Hair follicle dermal papilla cell (primary cell): ENCODE results near the gene OXGR1. TPM values are rescaled to one million over a fixed set of nuclear protein-coding genes. Genes with fewer than 3 reads are reported as not detected.

Experiments
- small RNA-seq: library from RNA; depleted of rRNA; stranded (forward); fragments of <200 nt; gene quantifications from one replicate; pipeline ENCODE3, GENCODE V24; 2012
- total RNA-seq: library from RNA; depleted of rRNA; stranded (reverse); fragments of >200 nt; gene quantifications from 2 replicates; pipeline ENCODE4 v1.2.3, GENCODE V29; 2012

Gene OXGR1
- total RNA-seq, result not detected in 2 replicates

DNA sequence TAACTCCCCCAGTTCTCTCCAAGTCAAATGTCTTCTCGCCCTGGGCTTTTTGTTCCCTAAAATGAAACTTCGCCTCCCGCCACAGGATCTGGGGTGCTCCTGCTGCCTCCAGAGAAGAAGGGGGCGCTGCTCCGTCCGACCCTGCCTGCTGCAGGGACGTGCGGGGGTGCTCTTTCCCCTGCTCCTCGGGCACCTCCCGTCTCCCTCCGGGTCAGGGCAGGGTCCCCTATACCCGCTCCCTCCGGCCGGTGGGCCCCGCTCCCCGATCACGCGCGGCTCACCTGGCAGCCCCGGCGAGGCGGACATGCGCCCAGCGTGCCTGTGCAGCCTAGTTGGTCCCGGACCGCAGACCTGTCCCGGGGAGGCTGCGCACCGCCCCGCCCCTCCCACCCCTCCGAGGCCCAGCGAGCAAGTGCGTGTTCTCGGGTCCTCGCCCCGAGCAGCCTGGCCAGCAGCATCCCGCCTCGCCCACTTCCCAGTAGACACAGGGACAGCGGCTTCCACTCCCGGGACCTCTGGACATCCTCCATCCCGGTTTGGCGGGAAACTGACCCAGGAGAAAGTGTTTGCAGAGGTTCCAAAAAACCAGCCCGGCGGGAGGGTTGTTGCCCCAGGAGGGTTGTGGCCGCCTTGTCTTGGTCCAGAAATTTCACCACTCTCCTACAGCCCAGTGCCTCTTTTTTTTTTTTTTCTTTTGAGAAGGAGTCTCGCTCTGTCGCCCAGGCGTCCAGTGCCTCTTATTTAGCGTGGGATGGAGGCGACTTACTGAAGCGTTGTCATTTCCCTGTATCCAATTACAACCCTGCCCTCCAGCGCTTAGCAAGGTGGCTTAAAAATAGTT, at the start of gene OXGR1:
OXGR1 (minus strand) TSS at position 460 of the 841 bp plus-strand sequence. CDS start 6,717 bp downstream, outside the sequence.

Small RNAs within 50 kb of the gene (small RNA-seq; reads per million reads assigned to genes)
- gene RN7SKP7, result not detected

Other genes with a start within 250 kb of the OXGR1 start
- gene MBNL2, start 227.9 kb upstream of the OXGR1 start, total RNA-seq, result 76.6 and 84.7 TPM in 2 replicates